PC-9 (cell line): Measurements from ENCODE around the gene MTUS2. TPM values are rescaled to one million over a fixed set of nuclear protein-coding genes. Genes with fewer than 3 reads are reported as not detected.

Experiments
- BruUV-seq: library from RNA; stranded (reverse); fragments of 400-500 nt; replicated peaks from 2 replicates; lab custom pipeline; 2021; lab: Mats Ljungman, UMichigan
- CTCF ChIA-PET: fragments of 300-600 bp; sonication (Branson Sonifier 250); formaldehyde crosslinking; loops from one replicate; lab custom pipeline; 2022; ENCODE audit warnings: antibody characterized with exemption; lab: Charles Lee
- POLR2A ChIA-PET: fragments of 300-600 bp; sonication (Branson Sonifier 250); formaldehyde crosslinking; loops from one replicate; lab custom pipeline; 2022; ENCODE audit warnings: antibody characterized with exemption; ENCODE audit not compliant: unreplicated experiment; lab: Charles Lee
- DNase-seq, 2 experiments: peaks; one replicate each; pipeline versions ENCODE4 v3.0.0 to v3.0.0-alpha.2; 2015 to 2022; ENCODE audit warnings: mixed read lengths in 1 of 2
- H2AFZ ChIP-seq: fragments of 200-600 bp; sonication (generic); 2 replicates; pipeline ENCODE4 v1.8.1; 2017; ENCODE audit warnings: antibody characterized with exemption
- H3F3A ChIP-seq: fragments of 200-600 bp; sonication (generic); 2 replicates; pipeline ENCODE4 v1.8.1; 2017; ENCODE audit warnings: antibody characterized with exemption, mild to moderate bottlenecking, low read depth; ENCODE audit not compliant: insufficient read depth
- H3K27ac ChIP-seq: fragments of 200-600 bp; sonication (generic); 2 replicates; pipeline ENCODE4 v1.6.1; 2016; ENCODE audit warnings: mixed run types
- H3K27me3 ChIP-seq: fragments of 200-600 bp; sonication (generic); 2 replicates; pipeline ENCODE4 v1.6.1; 2016; ENCODE audit warnings: low read depth, mixed run types; ENCODE audit not compliant: insufficient read depth
- H3K36me3 ChIP-seq: fragments of 200-600 bp; sonication (generic); 2 replicates; pipeline ENCODE4 v1.6.1; 2016; ENCODE audit warnings: low read depth, mixed run types
- H3K4me1 ChIP-seq: fragments of 200-600 bp; sonication (generic); replicated peaks from 2 replicates; pipeline ENCODE4 v1.6.1; 2016; ENCODE audit warnings: mixed run types; ENCODE audit not compliant: insufficient read depth
- H3K4me2 ChIP-seq: fragments of 200-600 bp; sonication (generic); 2 replicates; pipeline ENCODE4 v1.6.1; 2017; ENCODE audit warnings: mixed run types
- H3K4me3 ChIP-seq: fragments of 200-600 bp; sonication (generic); 2 replicates; pipeline ENCODE4 v1.6.1; 2016; ENCODE audit warnings: mixed run types
- H3K79me2 ChIP-seq: fragments of 200-600 bp; sonication (generic); 2 replicates; pipeline ENCODE4 v1.6.1; 2017; ENCODE audit warnings: low read depth, mixed run types
- H3K9me2 ChIP-seq: fragments of 200-600 bp; sonication (generic); 2 replicates; pipeline ENCODE4 v1.8.1; 2017; ENCODE audit warnings: mild to moderate bottlenecking; ENCODE audit not compliant: insufficient read depth
- H3K9me3 ChIP-seq: fragments of 200-600 bp; sonication (generic); 2 replicates; pipeline ENCODE4 v1.8.1; 2016; ENCODE audit warnings: low read depth; ENCODE audit not compliant: insufficient read depth
- H4K20me1 ChIP-seq: fragments of 200-600 bp; sonication (generic); 2 replicates; pipeline ENCODE4 v1.8.1; 2017; ENCODE audit not compliant: insufficient read depth
- EZH2 ChIP-seq: fragments of 200-600 bp; sonication (generic); IDR thresholded peaks from 2 replicates; pipeline ENCODE4 v1.8.0; 2017; ENCODE audit warnings: antibody characterized with exemption, low read depth
- intact Hi-C: fragments of 100-400 bp; cut with micrococcal nuclease; formaldehyde crosslinking; loops from one replicate; pipeline ENCODE4 v1.10.0; 2022; ENCODE audit not compliant: unreplicated experiment
- total RNA-seq: library from RNA; stranded (reverse); gene quantifications from 2 replicates; pipeline ENCODE4 v1.2.3, GENCODE V29; 2021
- TF ChIP-seq, protein P1 (sequence below): fragments of 200-600 bp; sonication (generic); conservative IDR thresholded peaks from 2 replicates; pipeline ENCODE4 v1.6.1; 2017; ENCODE audit warnings: mixed run types, antibody characterized with exemption, mild to moderate bottlenecking, moderate library complexity

Gene MTUS2
- total RNA-seq, 1 experiment from 2014 or later = not detected

DNA sequence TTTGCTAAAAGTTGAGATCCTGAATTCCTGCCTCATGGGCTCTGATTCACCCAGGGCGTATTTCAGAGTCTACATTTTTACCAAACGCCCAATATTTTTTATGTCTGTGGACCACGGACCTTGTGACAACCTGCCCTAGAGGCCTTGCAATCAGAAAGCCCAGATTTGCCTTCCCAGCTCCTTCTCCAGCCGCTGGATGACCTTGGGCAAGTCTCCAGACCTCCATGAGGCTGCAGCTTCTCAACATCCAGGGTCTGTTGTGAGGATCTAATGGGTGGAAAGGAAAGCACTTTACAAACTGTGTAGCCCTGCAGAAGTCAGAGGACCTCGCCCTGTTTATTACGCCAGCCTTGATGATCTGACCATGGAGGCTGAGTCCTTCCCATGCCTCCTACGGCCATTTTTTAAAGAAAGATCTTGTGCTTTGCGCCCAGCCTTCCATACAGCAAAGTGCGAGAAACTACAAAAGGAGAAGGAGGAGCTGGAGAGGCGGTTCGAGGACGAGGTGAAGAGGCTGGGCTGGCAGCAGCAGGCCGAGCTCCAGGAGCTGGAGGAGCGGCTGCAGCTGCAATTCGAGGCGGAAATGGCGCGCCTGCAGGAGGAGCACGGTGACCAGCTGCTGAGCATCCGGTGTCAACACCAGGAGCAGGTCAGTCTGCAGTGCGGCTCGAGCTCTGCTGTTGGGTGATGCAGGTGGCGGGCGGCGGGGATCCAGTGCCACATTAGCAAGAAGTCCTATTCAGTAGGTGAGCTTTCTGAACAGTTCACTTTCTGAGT lies 659.8 kb downstream of the MTUS2 start:
- BruUV-seq = no TSS peak
- CTCF ChIA-PET = no interaction called here

DNA sequence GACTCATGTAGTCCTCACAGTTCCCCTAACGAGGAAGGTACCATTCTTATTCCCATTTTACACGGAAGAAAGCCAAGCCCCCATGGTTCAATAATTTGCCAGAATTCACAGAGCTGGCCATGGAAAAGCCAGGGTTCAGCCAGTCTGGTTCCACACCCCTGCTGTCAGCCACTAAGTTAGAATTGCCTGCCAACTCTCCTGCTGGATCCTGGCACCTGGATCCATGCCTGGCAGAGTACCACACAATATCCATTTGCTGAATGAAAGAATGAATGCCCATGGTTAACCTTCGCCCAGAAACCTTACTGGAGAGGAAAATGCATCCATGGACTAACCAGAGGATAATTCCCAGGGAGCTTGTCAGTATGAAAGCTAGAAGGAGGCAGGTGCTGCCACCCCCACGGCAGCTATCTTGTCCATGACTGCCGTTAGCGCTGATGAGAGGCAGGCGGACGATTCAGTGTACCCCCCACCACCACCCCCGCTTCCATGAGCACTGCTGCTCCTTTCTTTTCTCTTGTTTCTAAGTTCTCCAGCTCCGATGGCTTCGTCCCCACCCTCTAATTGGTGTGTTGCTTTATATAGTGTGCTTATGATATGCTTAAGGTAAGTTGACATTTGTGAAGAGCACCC lies 660.9 kb downstream of the MTUS2 start:
- Histone ChIP-seq H4K20me1 (peaks cover 4% of the 10 kb centered on the region; the same call in 1 of the 2 replicates), H3F3A (no peaks in the 10 kb centered on the region), H3K79me2 (no peaks in the 10 kb centered on the region), H3K9me2 (no peaks in the 10 kb centered on the region), H3K4me2 (no peak overlapping the region), H3K27me3 (peaks cover 94% of the 10 kb centered on the region), H3K27ac (no peak overlapping the region), H3K4me1 (no peaks in the 10 kb centered on the region), H3K9me3 (no peaks in the 10 kb centered on the region), H3K36me3 (no peaks in the 10 kb centered on the region), H3K4me3 (no peak overlapping the region), H2AFZ (no peak overlapping the region)
- intact Hi-C loops = no loop called here
- BruUV-seq = no TSS peak
- no peak for DNase-seq
- ChIA-PET CTCF (no interaction called here), POLR2A (no interaction called here)
- TF ChIP-seq, protein P1, sequence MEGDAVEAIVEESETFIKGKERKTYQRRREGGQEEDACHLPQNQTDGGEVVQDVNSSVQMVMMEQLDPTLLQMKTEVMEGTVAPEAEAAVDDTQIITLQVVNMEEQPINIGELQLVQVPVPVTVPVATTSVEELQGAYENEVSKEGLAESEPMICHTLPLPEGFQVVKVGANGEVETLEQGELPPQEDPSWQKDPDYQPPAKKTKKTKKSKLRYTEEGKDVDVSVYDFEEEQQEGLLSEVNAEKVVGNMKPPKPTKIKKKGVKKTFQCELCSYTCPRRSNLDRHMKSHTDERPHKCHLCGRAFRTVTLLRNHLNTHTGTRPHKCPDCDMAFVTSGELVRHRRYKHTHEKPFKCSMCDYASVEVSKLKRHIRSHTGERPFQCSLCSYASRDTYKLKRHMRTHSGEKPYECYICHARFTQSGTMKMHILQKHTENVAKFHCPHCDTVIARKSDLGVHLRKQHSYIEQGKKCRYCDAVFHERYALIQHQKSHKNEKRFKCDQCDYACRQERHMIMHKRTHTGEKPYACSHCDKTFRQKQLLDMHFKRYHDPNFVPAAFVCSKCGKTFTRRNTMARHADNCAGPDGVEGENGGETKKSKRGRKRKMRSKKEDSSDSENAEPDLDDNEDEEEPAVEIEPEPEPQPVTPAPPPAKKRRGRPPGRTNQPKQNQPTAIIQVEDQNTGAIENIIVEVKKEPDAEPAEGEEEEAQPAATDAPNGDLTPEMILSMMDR = no peak
- no peak for TF ChIP-seq EZH2

More for the DNA sequence above, 659.8 kb downstream of the MTUS2 start:
- Histone ChIP-seq H3K9me3 (no peaks in the 10 kb centered on the region), H3K36me3 (no peaks in the 10 kb centered on the region), H3K27me3 (peaks cover 85% of the 10 kb centered on the region), H3K79me2 (no peaks in the 10 kb centered on the region), H3K4me2 (no peak overlapping the region), H3K27ac (no peak overlapping the region), H4K20me1 (peaks cover 4% of the 10 kb centered on the region; the same call in 1 of the 2 replicates), H3K4me1 (no peaks in the 10 kb centered on the region), H3F3A (no peaks in the 10 kb centered on the region), H3K4me3 (no peak overlapping the region), H3K9me2 (no peaks in the 10 kb centered on the region), H2AFZ (no peak overlapping the region)
- intact Hi-C loops = no loop called here
- POLR2A ChIA-PET = no interaction called here
- no peak for DNase-seq
- TF ChIP-seq, protein P1 = no peak
- no peak for TF ChIP-seq EZH2

DNA sequence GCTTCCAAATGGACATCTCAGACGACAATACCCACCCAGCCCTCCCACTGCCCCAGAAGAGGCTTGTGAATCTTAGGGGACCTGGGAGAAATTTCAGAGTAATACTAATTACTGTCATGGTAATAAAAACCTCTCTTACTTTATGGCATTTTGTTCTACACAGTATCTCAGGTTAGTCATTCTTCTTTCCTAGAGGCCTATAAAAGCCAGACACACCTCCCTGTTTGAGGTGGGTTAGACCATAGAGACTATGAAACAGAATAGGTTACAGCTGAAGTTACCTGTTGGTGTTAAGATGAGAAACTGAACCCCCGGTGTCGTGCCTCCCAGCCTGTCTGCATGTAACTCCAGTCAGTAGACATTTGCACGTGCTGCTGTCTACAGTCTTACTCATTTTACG lies 661.5 kb downstream of the MTUS2 start:
- intact Hi-C loops = no loop called here
- H3K9me2 ChIP-seq = no peaks in the 10 kb centered on the region
- H3K27ac ChIP-seq = no peak overlapping the region
- H2AFZ ChIP-seq = no peak overlapping the region
- DNase-seq = no peak
- peaks cover 94% of the 10 kb centered on the region for H3K27me3 ChIP-seq
- no peaks in the 10 kb centered on the region for H3K4me1 ChIP-seq
- TF ChIP-seq, protein P1 = no peak
- no peak for TF ChIP-seq EZH2
- ChIA-PET CTCF (no interaction called here), POLR2A (no interaction called here)
- no TSS peak for BruUV-seq
- no peak overlapping the region for H3K4me2 ChIP-seq
- no peaks in the 10 kb centered on the region for H3F3A ChIP-seq
- H3K4me3 ChIP-seq = no peak overlapping the region
- no peaks in the 10 kb centered on the region for H3K79me2 ChIP-seq
- peaks cover 3% of the 10 kb centered on the region; the same call in 1 of the 2 replicates for H4K20me1 ChIP-seq
- H3K36me3 ChIP-seq = no peaks in the 10 kb centered on the region
- H3K9me3 ChIP-seq = no peaks in the 10 kb centered on the region
